ENCODE results near the gene WDR59.
"Not testable (repeated sequence)": the region's sequence is repeated elsewhere in the genome, so short reads cannot be mapped to it uniquely, and the experiment has no call there.

Gene WDR59

DNA sequence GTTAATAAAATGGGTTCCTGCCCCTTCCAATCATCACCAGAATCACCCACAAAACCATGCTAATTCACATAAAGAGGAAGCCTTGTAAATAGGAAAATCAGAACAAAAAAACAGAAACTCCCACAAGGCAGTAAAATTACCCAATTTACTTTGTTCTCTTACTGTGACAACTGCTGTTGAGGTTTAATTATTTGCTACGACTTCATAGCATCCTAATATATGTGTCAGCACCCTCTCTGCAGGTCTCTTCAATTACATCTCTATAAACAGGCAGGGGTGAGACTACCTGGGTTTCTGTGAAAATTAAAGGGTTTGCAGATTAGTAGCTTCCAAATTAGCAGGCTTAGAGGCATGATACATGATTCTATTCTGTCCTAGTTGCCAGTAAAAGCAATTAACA is 2.7 kb downstream of the WDR59 start:
- no peak for DNase-seq (ENCODE audit: low read depth)

DNA sequence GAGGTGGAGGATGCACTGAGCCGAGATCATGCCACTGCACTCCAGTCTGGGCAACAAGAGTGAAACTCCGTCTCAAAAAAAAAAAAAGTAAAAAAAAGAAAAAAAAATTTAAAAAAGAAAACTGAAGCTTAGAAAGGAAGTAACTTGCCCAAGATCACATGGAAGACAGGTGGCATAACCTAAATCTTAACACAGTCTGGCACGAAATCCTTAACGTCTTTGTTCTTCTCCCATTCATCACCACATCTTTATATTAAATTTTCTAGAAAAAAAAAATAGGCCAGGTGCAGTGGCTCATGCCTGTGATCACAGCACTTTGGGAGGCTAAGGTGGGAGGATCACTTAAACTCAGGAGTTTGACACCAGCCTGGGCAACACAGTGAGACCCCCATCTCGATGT is 9.3 kb downstream of the WDR59 start:
- DNase-seq (ENCODE audit: low read depth): no peak

DNA sequence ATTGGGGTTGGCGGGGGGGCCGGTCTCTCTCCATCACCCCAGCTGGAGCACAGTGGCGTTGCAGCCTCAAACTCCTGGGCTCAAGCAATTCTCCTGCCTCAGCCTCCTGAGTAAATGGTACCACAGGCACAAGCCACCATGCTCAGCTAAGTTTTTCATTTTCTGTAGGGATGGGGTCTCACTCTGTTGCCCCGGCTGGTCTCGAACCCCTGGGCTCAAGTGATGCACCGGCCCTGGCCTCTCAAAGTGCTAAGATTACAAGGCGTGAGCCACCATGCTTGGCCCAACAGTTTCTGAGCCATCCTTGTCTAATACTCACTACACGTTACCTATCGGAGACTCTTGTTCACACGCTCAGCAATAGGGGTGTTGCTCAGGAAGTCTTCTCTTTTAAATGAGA is 11.6 kb downstream of the WDR59 start:
- no peak for DNase-seq (ENCODE audit: low read depth)

DNA sequence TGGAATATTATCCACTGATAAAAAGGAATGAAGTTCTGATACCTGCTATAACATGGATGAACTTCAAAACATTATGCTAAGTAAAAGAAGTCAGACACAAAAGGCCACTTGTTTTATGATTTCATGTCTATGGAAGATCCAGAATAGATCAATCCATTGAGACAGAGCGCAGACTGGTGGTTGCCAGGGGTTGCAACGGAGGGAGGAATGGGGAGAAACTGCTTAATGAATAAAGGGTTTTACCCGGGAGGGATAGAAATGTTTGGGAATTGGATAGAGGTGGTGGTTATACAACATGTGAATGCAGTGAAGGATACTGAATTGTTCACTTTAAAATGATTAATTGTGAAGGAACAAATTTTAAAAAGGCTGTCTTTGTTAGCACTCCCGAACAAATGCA is 30.2 kb downstream of the WDR59 start:
- DNase-seq (ENCODE audit: low read depth): no peak

DNA sequence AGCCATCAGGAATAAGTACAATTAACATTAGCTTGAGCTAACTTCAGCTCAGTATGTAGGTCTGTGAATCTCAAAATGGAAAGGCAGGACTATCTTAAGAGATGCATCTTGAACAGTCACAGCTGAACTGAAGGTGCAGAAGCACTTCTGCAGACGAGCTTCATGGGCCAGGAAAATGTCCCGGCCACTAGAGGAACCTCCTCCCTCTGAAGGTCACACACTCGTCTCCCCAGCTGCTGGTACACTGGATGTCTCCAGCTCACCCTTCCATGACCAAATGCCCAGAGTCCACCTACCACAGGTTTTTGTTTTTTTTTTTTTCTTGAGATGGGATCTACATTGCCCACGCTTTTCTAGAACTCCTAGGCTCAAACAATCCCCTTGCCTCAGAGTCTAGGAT is 33.2 kb downstream of the WDR59 start:
- DNase-seq (ENCODE audit: low read depth): no peak

DNA sequence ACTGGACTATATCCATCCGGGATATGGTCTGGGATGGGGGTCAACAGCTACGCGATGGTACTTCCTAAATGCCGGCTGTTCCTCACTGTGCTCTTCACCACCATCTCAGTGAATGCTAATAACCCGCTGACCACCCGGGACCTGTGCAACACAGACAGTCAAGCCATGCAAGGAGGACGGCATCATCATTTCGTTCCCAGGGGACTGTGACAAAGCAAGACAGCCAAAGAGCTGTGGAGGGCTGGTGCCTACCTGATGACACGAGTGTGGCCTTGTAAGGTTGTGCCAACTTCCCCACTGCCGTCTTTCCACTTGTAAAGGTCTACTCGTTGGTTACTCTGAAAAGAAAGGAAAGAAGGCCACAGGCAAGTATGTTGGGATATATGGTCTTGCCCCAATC is 33.7 kb downstream of the WDR59 start:
- no peak for DNase-seq (ENCODE audit: low read depth)

DNA sequence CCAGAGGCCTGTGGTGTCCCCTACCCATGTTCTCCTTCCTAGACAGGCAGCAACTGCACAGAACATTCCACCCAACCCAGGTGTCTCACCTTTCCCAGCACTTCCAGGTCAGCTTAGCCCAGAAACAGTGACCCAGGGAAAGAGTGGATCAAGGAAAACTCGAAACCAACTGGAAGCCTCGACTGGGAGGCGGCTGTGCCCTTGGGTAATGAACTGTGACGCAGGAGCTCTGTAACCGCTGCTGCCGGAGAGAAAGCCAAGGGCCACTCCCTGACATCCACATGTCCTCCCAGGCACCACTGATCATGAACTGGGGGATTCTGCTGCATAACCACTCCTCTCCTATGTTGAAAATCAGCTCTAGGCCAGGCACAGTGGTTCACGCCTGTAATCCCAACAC is 34.4 kb downstream of the WDR59 start:
- no peak for DNase-seq (ENCODE audit: low read depth)

DNA sequence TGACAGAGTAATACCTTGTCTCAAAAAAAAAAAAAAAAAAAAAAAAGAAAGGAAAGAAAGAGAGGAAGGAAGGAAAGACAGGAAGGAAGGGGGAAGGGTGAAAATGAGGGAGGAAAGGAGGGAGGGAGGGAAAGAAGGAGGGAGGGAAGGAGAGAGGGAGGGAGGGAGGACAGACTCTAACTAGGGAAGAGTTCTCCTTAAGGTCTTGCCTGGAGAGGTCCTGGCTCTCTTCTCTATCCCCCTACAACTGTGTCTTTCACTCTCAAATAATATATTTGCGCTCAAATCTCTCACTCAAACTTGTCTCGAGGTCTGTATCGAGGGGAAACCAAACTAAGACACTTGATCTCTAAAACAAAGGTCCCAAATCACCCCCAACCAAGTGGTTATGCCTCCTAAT is 35.6 kb downstream of the WDR59 start:
- DNase-seq (ENCODE audit: low read depth): no peak

DNA sequence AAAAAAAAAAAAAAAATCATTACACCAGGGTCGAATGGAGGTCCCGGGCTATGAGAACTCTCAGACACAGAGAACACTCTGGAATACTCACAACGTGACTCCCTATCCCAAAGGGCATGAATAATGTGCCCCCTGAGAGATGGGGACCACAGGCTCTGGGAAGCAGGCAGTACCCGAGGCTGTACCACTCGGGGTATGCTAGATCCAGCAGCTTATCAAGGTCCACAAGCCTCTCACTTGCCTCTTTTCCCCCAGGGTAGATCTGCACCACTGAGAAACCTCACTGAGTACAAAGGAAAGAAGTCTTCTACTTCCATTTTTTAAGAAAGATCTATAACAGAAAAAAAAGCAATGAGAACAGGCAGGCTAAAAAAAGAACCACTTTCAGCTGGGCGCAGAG is 40.5 kb downstream of the WDR59 start:
- DNase-seq (ENCODE audit: low read depth): no peak

DNA sequence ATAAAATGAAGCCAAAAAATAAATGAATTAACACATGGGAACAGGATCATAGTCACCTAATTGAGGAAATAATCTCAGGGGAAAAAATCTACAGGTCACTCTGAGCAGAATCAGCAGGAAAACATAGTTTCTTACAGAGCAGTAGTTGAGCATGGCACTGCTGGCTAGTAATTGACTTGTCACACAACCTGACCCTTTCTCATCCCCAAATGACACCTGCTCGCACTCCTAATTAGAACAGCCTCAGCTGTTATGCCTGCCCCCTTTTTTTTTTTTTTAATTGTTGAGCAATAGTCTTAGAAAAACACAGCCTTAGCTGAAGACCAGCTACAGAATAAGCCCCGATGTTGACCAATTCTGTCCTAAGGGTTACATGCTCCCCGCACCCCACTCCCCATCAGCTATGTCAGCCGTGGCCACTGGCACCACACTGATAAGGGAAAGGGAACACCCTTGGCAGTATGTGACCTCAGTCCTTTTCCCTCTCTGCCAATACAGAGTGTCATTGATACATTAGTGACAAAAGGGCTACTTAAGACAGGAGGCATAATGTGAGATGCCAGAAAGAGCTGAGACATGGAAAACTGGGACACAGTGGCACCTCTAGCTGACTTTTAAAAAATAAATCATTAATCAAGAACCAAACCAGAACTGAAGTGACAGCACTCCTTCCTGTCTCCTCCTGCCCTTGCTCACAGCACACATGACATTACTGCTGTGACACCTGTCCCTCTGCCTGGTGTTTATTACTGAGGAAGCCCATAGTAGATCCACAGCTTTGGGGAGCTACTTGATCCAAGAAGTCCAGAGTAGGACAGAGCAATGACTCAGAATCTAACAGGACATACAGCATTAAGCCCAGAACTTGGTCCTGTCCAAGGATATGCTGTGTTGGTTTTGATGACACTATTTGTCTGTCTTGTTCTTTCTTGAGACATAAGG is 41.7 kb downstream of the WDR59 start:
- DNase-seq (ENCODE audit: low read depth): no peak

DNA sequence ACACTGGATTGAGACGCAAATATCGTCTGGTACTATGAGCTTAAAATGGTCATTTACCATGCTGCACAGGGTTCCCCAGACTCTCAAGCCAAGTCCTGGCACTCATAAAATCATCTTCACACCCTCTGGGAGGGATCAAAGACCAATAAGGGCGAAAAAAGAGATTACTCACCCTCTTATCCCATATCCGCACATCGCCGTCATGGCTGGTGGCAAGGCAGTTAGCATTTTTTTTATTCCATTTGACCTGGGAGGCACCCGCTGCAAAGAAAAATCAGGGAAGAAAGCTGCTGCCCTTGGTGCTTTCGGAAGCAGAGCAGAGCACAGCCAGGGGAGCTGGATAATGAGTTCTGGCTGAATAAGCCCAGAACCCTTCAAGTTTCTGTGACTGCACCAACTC is 42.4 kb downstream of the WDR59 start:
- no peak for DNase-seq (ENCODE audit: low read depth)

DNA sequence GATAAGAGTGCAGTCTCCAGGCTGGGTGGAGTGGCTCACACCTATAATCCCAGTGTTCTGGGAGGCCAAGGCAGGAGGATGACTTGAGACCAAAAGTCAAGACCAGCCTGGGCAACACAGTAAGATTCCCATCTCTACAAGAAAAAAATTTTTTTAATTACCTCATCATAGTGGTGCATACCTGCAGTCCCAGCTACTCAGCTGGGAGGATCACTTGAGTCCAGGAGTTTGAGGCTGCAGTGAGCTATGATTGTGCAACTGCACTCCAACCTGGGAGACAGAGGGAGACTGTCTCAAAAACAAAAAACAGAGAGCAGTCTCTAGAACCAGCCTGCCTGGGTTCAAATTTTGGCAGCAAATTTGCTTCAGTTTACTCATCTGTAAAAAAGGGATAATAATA is 45.2 kb downstream of the WDR59 start:
- no peak for DNase-seq (ENCODE audit: low read depth)

DNA sequence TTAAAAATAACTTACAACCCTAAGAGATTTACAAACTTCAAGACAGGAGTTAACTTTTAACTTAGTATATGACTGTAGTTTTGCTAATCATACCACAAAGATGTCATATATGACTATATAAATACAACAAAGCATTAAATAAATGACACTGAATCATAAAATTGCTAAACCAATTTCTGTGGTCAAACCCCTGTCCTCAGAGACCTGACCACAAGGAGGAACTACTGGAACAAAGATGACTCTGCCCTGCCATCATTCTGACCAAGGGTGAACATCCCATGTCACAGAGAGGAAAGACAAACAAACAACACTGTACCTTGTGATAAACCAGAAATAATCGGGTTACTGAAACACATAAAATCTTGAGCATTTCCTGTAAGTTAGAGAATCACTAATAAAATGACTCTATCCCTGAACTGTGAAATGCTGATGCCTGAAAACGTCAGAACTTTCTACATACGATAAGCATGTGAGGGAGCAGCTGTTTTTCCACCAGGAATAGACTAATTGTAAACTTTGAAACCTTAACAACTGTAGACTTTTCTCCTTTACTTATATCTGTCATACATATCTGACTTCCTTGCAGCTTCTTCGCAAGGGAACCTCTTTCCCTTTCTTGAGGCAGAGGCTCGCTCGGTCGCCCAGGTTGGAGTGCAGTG is 47.9 kb downstream of the WDR59 start:
- DNase-seq (ENCODE audit: low read depth): no peak

DNA sequence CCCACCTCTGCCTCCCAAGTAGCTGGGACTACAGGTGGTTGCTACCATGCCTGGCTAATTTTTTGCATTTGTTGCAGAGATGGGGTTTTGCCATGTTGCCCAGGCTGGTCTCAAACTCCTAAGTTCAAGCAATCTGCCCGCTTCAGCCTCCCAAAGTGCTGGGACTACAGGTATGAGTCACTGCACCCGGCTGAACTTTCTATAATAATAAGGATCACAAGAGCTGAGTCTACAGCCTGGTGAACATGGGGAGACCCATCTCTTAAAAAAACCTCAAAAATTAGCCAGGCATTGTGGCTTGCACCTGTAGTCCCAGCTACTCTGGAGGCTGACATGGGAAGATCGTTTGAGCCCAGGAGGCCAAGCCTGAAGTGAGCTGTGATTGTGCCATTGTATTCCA is 53.5 kb downstream of the WDR59 start:
- no peak for DNase-seq (ENCODE audit: low read depth)

DNA sequence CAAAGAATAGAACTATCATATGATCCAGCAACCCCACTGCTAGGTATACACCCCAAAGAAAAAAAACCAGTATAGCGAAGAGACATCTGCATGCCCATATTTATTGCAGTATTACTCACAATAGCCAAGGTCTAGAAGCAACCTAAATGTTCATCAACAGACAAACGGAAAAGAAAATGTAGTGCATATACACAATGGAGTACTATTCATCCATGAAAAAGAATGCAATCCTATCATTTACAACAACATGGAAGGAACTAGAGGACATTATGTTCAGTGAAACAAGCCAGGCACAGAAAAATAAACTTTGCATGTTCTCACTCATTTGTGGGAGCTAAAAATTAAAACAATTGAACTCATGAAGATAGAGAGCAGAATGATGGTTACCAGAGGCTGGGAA is 55.3 kb downstream of the WDR59 start:
- DNase-seq (ENCODE audit: low read depth): no peak

DNA sequence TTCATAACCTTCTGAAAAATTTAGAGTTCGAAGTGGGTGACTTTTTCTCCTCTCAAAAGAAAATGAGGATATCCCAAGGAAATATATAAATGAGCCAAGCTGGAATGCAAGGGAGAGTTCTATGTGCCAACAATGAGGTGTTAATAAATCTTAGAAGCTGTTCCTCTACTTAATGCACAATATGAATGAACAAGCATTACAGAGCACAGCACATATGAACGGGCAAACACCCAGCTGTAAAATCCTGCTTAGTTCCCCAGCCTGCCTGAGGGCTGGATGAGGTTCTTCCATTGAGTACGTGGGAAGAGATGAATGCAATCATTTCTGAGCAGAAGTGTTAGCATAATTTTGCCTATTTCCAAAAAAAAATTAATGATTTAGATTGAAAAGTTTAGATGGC is 58.1 kb downstream of the WDR59 start:
- DNase-seq (ENCODE audit: low read depth): no peak

DNA sequence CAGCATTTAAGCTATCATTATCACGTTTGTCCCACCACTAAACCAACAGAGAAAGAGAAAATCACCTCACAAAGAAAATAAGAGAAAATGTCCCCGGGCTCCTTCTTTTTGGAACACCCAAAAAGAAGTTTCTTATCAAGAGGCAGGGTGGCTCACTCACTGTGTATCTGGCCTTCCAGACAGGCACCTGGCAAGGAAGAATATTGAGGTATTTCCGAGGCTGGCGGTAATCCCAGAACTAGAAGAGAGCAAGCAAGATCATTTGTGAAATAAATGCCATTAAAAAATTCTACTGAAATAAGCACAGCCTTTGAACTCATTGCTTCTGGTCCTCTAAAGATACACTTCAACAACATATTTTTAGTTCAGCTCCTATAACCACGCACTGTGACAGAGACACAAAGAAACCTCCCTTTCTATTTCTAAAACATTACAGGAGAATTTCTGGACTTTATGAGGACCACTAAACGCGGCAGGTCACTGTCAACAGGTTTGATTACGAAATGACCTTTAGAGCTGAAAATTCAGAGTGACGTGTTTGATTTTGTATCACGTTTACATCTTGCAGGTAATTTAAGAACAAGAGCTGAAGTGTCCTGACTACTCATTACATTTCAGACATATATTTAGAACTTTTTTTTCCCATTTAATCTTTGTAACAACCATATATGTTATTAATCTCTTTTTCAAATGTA is 61.0 kb downstream of the WDR59 start:
- no peak for DNase-seq (ENCODE audit: low read depth)

DNA sequence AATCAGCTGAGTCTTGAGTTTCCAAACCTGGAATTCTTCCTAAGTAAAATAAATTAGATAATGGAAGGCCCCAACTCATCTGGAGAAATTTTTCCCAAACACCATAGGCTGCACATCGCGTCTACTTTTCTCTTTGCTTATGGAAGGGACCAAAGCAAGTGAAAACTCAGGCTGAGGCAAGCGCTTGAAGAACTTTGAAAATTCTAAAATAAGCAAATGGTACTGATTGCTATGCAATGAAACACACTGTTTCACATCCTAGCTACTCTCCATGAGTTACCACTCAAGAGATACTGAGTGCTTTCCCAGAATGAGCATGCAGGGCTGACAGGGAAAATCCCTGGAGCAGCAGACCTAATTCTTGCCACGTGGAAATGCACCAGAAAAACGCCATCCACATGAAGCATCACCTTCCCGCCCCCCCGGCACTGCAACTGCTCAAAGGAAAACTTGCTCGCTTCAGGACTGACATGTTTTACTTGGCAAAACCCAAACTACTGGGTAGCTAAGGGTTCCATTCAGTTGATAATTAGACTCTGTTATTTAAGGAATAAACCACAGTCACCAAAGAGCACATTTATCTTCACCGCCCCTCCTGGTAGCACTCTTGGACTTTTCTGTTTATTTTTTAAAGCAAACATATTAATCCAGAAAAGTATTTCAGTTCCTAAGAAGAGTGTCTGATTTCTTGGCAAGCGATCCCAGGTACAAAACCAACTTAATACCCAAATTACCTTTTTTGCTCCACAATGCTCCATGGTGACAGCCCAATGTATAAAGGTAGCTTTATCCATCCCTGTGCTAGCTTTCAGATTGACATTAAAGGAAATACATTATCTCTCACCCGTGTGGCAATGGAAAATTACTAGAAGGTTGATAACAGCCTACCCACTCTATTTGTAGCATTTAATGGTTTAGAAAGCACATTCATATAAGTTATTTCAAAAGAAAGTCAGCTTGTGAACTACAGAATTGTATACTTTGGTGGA is 62.5 kb downstream of the WDR59 start:
- DNase-seq (ENCODE audit: low read depth): no peak

DNA sequence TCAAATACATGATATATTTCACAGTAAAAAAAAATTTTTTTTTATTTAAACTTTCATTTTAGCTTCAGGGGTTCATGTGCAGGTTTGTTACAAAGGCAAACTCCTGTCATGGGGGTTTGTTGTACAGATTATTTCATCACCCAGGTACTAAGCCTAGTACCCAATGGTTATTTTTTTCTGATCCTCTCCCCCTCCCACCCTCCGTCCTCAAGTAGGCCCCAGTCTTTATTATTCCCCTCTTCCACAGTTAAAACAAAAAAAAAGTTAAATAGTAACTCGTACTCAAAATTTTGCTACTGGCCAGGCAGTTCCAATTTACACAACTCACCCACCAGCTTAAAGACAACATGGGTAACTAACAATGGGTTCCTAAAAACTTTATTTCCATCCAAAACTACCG is 63.9 kb downstream of the WDR59 start:
- no peak for DNase-seq (ENCODE audit: low read depth)

DNA sequence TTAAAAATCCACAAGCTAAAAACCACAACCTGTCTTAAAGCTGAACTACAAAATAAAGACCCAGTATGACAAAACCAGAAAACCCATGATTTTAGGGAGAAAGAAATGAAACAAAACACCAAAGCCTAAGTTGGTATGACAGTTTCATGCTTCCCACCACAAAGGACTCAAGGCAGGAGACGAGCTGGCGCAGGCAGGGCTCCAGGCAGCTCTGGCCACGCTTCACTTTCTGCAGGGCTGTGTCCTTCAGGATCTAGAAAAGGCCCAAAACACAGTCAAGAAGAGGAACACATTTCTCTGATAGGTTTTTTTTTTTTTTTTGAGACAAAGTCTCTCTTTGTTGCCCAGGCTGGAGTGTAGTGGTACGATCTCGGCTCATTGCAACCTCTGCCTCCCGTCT is 75.3 kb downstream of the WDR59 start:
- DNase-seq (ENCODE audit: low read depth): no peak

DNA sequence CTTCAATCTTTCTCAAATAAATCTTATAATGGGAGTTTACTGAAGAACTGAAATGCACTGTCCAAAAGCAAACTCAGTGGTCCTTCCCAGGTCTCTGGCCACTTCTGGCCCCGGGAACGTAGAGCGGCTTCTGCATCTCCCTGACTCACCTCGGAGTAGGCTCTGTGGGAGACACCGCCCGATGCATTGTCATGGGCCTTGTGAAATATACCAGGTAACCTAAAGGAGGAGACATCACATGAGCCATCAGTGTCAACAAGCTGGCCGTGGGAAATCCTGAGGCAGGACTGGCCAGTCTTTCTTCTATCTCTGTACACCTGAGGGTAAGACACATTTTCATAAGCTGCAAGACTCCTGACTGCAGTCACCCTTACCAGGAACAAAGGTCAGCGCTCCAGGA is 76.2 kb downstream of the WDR59 start:
- DNase-seq (ENCODE audit: low read depth): not testable (repeated sequence)

Measured in activated gamma-delta T cell treated with anti-CD3 and anti-CD28 coated beads, Interleukin-2, amount 50 U/mL, for 16 hours (primary cell).